ENCODE data around the gene RASSF1. TPM values are rescaled to one million over a fixed set of nuclear protein-coding genes. Genes with fewer than 3 reads are reported as not detected.

RASSF1 gene
- total and polyA plus RNA-seq, 2 of the 4 experiments (the other 2 are of a cell fraction), result 17.4 to 53.4 TPM

- Histone ChIP-seq H3K9me3 (ENCODE audit: control insufficient read depth, insufficient read depth, low read length) (no peaks in the 10 kb centered on the region), H3K4ac (ENCODE audit: low read depth, low read length) (no peak overlapping the region), H3K9ac (ENCODE audit: low read depth, low read length) (no peak overlapping the region), H3K23ac (ENCODE audit: low read depth, low read length) (no peak overlapping the region), H3K56ac (ENCODE audit: extremely low read depth, insufficient read depth, low read length) (no peak overlapping the region), H3K4me3 (ENCODE audit: insufficient read depth, low read depth, low read length) (no peak overlapping the region), H3K79me1 (ENCODE audit: low read depth in 1 of 2, low read length in 2 of 2) (peaks cover 29 to 57% of the 10 kb centered on the region in 2 experiments), H2AK9ac (replicated peaks; ENCODE audit: low read depth, low read length, poor library complexity) (no peak overlapping the region), H3K18ac (ENCODE audit: low read depth, low read length) (no peak overlapping the region), H3K4me1 (ENCODE audit: control insufficient read depth, insufficient read depth, low read length) (peaks cover 25% of the 10 kb centered on the region), H3K36me3 (ENCODE audit: control insufficient read depth, insufficient read depth, low read length) (peaks cover 38% of the 10 kb centered on the region), H2AFZ (replicated peaks; ENCODE audit: low read length, poor library complexity) (no peak overlapping the region), H4K20me1 (ENCODE audit: insufficient read depth, low read length) (0 out of 2 replicates have a peak, but pooled peaks cover 18% of the 10 kb centered on the region), H4K5ac (ENCODE audit: low read depth, low read length) (no peak overlapping the region), H3K27ac (ENCODE audit: insufficient read depth, low read length) (no peak overlapping the region), H2AK5ac (ENCODE audit: low read depth, low read length) (no peak overlapping the region), H2BK120ac (ENCODE audit: low read depth, low read length) (no peak overlapping the region), H3K9me1 (ENCODE audit: insufficient read depth, low read length) (peaks cover 23% of the 10 kb centered on the region), H2BK15ac (ENCODE audit: low read depth, low read length) (no peak overlapping the region), H2BK20ac (ENCODE audit: low read depth, low read length) (no peak overlapping the region), H4K91ac (ENCODE audit: insufficient read depth, low read depth, low read length) (no peak overlapping the region), H3K27me3 (ENCODE audit: control insufficient read depth, insufficient read depth, low read length) (no peaks in the 10 kb centered on the region), H2BK5ac (ENCODE audit: low read depth, low read length, poor library complexity, severe bottlenecking) (no peak overlapping the region), H3K14ac (replicated peaks; ENCODE audit: low read depth, low read length) (no peak overlapping the region), H3K4me2 (ENCODE audit: low read depth, low read length) (no peak overlapping the region), H4K8ac (ENCODE audit: low read depth in 2 of 2, low read length in 2 of 2) (no peak overlapping the region)
- 89% methylated on average over 7 of the region's 10 CpGs; no CpG with 5 or more reads in 1 of the 2 experiments for WGBS, 2 experiments (ENCODE audit: extremely low coverage in 2 of 2, insufficient read length in 1 of 2)
- POLR2A ChIA-PET (ENCODE audit: unreplicated experiment), result no interaction called here
- CTCF ChIA-PET, result no interaction called here
- dilution Hi-C loops (cut with HindIII; ENCODE audit: low sequenced_read_pairs, unreplicated experiment) (no loop called here), intact Hi-C loops (cut with micrococcal nuclease) (no loop called here), in situ Hi-C loops (cut with MboI; ENCODE audit: low sequenced_read_pairs) (no loop called here)
- ATAC-seq (ENCODE audit: low read depth) (no peak), DNase-seq (no peak)
- TF ChIP-seq, protein P1, sequence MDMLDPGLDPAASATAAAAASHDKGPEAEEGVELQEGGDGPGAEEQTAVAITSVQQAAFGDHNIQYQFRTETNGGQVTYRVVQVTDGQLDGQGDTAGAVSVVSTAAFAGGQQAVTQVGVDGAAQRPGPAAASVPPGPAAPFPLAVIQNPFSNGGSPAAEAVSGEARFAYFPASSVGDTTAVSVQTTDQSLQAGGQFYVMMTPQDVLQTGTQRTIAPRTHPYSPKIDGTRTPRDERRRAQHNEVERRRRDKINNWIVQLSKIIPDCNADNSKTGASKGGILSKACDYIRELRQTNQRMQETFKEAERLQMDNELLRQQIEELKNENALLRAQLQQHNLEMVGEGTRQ (IDR thresholded peaks at IDR 0.05; ENCODE audit: low read depth, low read length), result no peak
- TF ChIP-seq FOS (IDR thresholded peaks at IDR 0.05; ENCODE audit: low read depth, low read length), result no peak
- no peak for TF ChIP-seq MAZ (IDR thresholded peaks at IDR 0.05; ENCODE audit: borderline replicate concordance, low read depth, low read length)
- no peak for TF ChIP-seq RFX5 (IDR thresholded peaks at IDR 0.05; ENCODE audit: low read depth, low read length)
- no TSS peak for BruUV-seq (replicated peaks)
Measured at GRCh38 chr3:50318615-50319014, 22.0 kb downstream of the RASSF1 start.

Data from IMR-90 (cell line).